ENCODE data around the gene RNF227. TPM values are rescaled to one million over a fixed set of nuclear protein-coding genes. Genes with fewer than 3 reads are reported as not detected.
A peak's percentile ranks its signal among the peaks of the same experiment; 100 is the strongest.

RNF227 gene
- total RNA-seq: 8.1 TPM

GRCh38 chr17:7915611-7916384 is at the start of gene RNF227:
Gene RNF227 (minus strand): TSS chr17:7916289. CDS start chr17:7916195, 94 bp downstream.

GRCh38 chr17:7931709-7932482 is 15.8 kb upstream of the RNF227 start, which contains the start of the genes CNTROB and TRAPPC1:
Gene CNTROB (plus strand): TSS chr17:7932206. CDS start chr17:7933080, 874 bp downstream.
Gene TRAPPC1 (minus strand): TSS chr17:7931946. CDS start chr17:7931829, 117 bp downstream.

GRCh38 chr17:7929158-7930023 is 13.3 kb upstream of the RNF227 start, which contains the start of gene KCNAB3:
Gene KCNAB3 (minus strand): TSS chr17:7929856. CDS start chr17:7929435, 421 bp downstream.

GRCh38 chr17:7888184-7888920 is 27.7 kb downstream of the RNF227 start, which contains the start of gene CHD3:
Gene CHD3 (plus strand): TSS chr17:7888789. CDS start chr17:7889001, 212 bp downstream.

Small RNAs within 50 kb of the gene (small RNA-seq; reads per million reads assigned to genes)
- 17.7 reads per million, percentile 94 among the genes with 10 or more reads in this experiment for gene SCARNA21

Other genes starting within 250 kb of the RNF227 start
- 10.6 TPM for gene TP53, start 228.8 kb downstream of the RNF227 start, total RNA-seq
- 7.8 TPM for gene WRAP53, start 227.8 kb downstream of the RNF227 start, total RNA-seq
- 42.4 TPM for gene EFNB3, start 211.1 kb downstream of the RNF227 start, total RNA-seq
- gene DNAH2, start 198.5 kb downstream of the RNF227 start, total RNA-seq: 2.5 TPM
- gene KDM6B, start 82.1 kb downstream of the RNF227 start, total RNA-seq: 13.1 TPM
- 2.3 TPM for gene TMEM88, start 61.2 kb downstream of the RNF227 start, total RNA-seq
- gene NAA38, start 58.7 kb downstream of the RNF227 start, total RNA-seq: 42.2 TPM
- gene CYB5D1, start 58.3 kb downstream of the RNF227 start, total RNA-seq: 22.6 TPM
- gene CHD3, start 27.5 kb downstream of the RNF227 start, total RNA-seq: 206 TPM
- 3.7 TPM for gene KCNAB3, start 13.6 kb upstream of the RNF227 start, total RNA-seq
- 21.9 TPM for gene TRAPPC1, start 15.7 kb upstream of the RNF227 start, total RNA-seq
- 31.6 TPM for gene CNTROB, start 15.9 kb upstream of the RNF227 start, total RNA-seq
- gene GUCY2D, start 86.3 kb upstream of the RNF227 start, total RNA-seq: not detected
- not detected for gene ALOX15B, start 122.8 kb upstream of the RNF227 start, total RNA-seq
- not detected for gene ALOX12B, start 171.4 kb upstream of the RNF227 start, total RNA-seq
- 0.69 TPM for gene ALOXE3, start 202.2 kb upstream of the RNF227 start, total RNA-seq
- gene HES7, start 207.8 kb upstream of the RNF227 start, total RNA-seq: 0.46 TPM
- gene PER1, start 236.1 kb upstream of the RNF227 start, total RNA-seq: 9.0 TPM
- gene VAMP2, start 246.7 kb upstream of the RNF227 start, total RNA-seq: 86.5 TPM